Hepatocyte (in vitro differentiated cells): ENCODE measurements around the gene MACROD2. TPM values are rescaled to one million over a fixed set of nuclear protein-coding genes. Genes with fewer than 3 reads are reported as not detected.
A peak's percentile ranks its signal among the peaks of the same experiment; 100 is the strongest.

Source experiments
- DNase-seq: peaks from one replicate; pipeline ENCODE4 v3.0.0-alpha.2; 2016; ENCODE audit warnings: low spot score
- H2AFZ ChIP-seq: fragments of 200-600 bp; sonication (generic); 2 replicates; pipeline ENCODE4 v1.6.0; 2016; ENCODE audit warnings: antibody characterized with exemption, mild to moderate bottlenecking
- H3K27ac ChIP-seq: fragments of 200-600 bp; sonication (generic); 2 replicates; pipeline ENCODE4 v1.5.1; 2016; ENCODE audit warnings: mild to moderate bottlenecking
- H3K27me3 ChIP-seq: fragments of 200-600 bp; sonication (generic); 2 replicates; pipeline ENCODE4 v1.6.1; 2016
- H3K36me3 ChIP-seq: fragments of 200-600 bp; sonication (generic); replicated peaks from 2 replicates; pipeline ENCODE4 v1.5.1; 2016; ENCODE audit warnings: low read depth; ENCODE audit not compliant: insufficient read depth
- H3K4me1 ChIP-seq: fragments of 200-600 bp; sonication (generic); 2 replicates; pipeline ENCODE4 v1.5.1; 2016; ENCODE audit warnings: mild to moderate bottlenecking, moderate library complexity; ENCODE audit not compliant: insufficient read depth
- H3K4me2 ChIP-seq: fragments of 200-600 bp; sonication (generic); 2 replicates; pipeline ENCODE4 v1.6.0; 2016
- H3K4me3 ChIP-seq: fragments of 200-600 bp; sonication (generic); 2 replicates; pipeline ENCODE4 v1.5.1; 2016; ENCODE audit warnings: mild to moderate bottlenecking
- H3K79me2 ChIP-seq: fragments of 200-600 bp; sonication (generic); 2 replicates; pipeline ENCODE4 v1.6.0; 2017; ENCODE audit warnings: mild to moderate bottlenecking
- H3K9me2 ChIP-seq: fragments of 200-600 bp; sonication (generic); replicated peaks from 2 replicates; pipeline ENCODE4 v1.6.0; 2017; ENCODE audit warnings: mild to moderate bottlenecking; ENCODE audit not compliant: insufficient read depth
- H3K9me3 ChIP-seq: fragments of 200-600 bp; sonication (generic); 2 replicates; pipeline ENCODE4 v1.5.1; 2016; ENCODE audit warnings: low read depth, mild to moderate bottlenecking
- H4K20me1 ChIP-seq: fragments of 200-600 bp; sonication (generic); 2 replicates; pipeline ENCODE4 v1.6.0; 2016; ENCODE audit warnings: mild to moderate bottlenecking; ENCODE audit not compliant: insufficient read depth, poor library complexity, severe bottlenecking
- EZH2 ChIP-seq: fragments of 200-600 bp; sonication (generic); IDR thresholded peaks from 2 replicates; pipeline ENCODE4 v1.6.1; 2016; ENCODE audit warnings: antibody characterized with exemption, mild to moderate bottlenecking, borderline replicate concordance
- EZH2phosphoT487 ChIP-seq: fragments of 200-600 bp; sonication (generic); IDR thresholded peaks from one replicate; pipeline ENCODE4 v1.6.1; 2018; ENCODE audit warnings: antibody characterized with exemption, mild to moderate bottlenecking, low read depth, moderate library complexity; ENCODE audit not compliant: unreplicated experiment, severe bottlenecking
- WGBS: methylation state at CpG from one replicate; pipeline ENCODE4 v1.1.6; 2016; ENCODE audit warnings: low lambda C conversion rate; ENCODE audit errors: missing lambda C conversion rate; 5-methylcytosine and 5-hydroxymethylcytosine counted together
- polyA plus RNA-seq: library from polyadenylated mRNA; unstranded; fragments of >200 nt; fragmentation: Nextera tagmentation; extraction: Ambion mirVana; gene quantifications from 2 replicates; pipeline ENCODE4 v1.2.1, GENCODE V29; 2016
- total RNA-seq: library from RNA; depleted of rRNA; stranded (reverse); fragments of >200 nt; gene quantifications from 2 replicates; pipeline ENCODE4 v1.2.3, GENCODE V29; 2014
- TF ChIP-seq, protein P1 (sequence below): fragments of 200-600 bp; sonication (generic); IDR thresholded peaks from 2 replicates; pipeline ENCODE4 v1.5.1; 2016; ENCODE audit warnings: antibody characterized with exemption, mild to moderate bottlenecking; ENCODE audit not compliant: poor library complexity

MACROD2 gene
- total and polyA plus RNA-seq, 2 experiments from 2014 or later, result 2.4 to 3.1 TPM

DNA sequence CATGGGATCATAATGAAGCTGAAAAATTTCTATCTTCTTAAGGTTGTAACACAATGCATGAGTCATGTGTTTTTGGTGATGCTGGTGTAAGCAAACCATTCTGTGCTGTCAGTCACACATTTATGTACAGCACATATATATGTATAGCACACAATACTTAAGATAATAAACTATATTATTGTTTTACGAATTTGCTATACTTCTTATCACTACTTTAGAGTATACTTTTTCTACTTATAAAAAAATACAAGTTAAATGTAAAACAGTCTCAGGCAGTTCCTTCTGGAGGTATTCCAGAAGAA is 1262.2 kb downstream of the MACROD2 start:
- Histone ChIP-seq H3K4me1 (peaks cover 5% of the 10 kb centered on the region), H3K4me2 (no peak overlapping the region), H3K36me3 (no peaks in the 10 kb centered on the region), H3K4me3 (no peak overlapping the region), H3K79me2 (no peaks in the 10 kb centered on the region), H3K27ac (no peak overlapping the region), H3K9me3 (no peaks in the 10 kb centered on the region), H2AFZ (no peak overlapping the region), H3K9me2 (no peaks in the 10 kb centered on the region), H4K20me1 (no peaks in the 10 kb centered on the region), H3K27me3 (no peaks in the 10 kb centered on the region)
- 62% methylated on average over 1 of the region's 1 CpG for WGBS
- TF ChIP-seq EZH2phosphoT487 (no peak), EZH2 (no peak)
- TF ChIP-seq, protein P1, sequence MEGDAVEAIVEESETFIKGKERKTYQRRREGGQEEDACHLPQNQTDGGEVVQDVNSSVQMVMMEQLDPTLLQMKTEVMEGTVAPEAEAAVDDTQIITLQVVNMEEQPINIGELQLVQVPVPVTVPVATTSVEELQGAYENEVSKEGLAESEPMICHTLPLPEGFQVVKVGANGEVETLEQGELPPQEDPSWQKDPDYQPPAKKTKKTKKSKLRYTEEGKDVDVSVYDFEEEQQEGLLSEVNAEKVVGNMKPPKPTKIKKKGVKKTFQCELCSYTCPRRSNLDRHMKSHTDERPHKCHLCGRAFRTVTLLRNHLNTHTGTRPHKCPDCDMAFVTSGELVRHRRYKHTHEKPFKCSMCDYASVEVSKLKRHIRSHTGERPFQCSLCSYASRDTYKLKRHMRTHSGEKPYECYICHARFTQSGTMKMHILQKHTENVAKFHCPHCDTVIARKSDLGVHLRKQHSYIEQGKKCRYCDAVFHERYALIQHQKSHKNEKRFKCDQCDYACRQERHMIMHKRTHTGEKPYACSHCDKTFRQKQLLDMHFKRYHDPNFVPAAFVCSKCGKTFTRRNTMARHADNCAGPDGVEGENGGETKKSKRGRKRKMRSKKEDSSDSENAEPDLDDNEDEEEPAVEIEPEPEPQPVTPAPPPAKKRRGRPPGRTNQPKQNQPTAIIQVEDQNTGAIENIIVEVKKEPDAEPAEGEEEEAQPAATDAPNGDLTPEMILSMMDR, result no peak
- no peak for DNase-seq

DNA sequence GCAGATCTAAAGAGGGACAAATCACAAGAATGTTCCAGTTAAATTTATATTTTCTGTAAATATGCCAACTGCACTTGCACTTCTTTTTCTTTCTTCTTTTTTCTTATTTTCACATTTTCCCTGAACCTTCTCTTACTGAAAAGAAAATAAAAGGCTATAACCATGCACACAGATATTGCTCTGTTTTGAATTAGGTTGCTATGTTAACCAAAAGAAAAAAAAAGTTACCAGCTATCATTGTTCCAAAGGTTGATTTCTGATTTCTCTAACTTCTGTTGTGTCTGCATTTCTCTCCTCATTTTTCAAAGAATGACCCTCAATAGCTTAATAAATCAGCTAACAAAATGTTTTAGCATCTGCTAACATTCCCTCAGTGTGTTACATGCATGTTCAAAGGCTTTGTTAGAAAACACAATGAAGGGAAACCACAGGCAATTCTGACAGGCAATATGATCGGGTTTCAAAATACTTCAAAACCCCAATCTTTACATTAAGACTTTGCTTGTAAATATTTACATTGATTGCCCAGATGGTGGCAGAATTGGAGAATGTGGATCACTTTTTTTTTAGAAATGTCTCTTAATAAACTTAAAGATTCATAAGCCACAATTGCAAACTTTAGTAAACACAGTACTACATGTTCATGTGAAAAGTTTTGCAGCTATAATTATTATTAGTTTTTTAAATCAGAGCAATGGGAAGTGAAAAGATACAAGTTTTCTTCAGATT is 1270.4 kb downstream of the MACROD2 start:
- no peak overlapping the region for H2AFZ ChIP-seq

DNA sequence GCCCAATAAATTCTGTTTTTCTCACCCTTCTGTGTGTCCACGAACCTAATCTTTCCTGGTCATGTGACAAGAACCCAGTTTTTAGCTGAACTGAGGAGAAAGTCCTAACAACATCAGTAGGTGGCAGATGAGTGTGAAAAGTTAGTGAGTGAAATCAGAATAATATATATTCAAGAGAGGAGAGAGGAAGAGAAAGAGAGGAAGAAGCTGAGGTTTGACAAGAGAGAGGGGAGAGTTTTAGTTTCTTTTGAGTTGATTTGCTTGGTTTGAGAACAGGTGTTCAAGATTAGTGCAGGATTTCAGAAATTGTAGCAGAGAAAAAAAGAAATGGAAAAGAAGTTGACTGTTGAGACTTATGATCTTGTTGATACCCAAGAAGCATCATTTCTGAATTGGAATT is 1272.6 kb downstream of the MACROD2 start:
- no peak overlapping the region for H3K4me2 ChIP-seq
- peaks cover 9% of the 10 kb centered on the region for H3K4me1 ChIP-seq
- 80% methylated on average over 1 of the region's 1 CpG for WGBS
- H3K27ac ChIP-seq, result no peak overlapping the region
- no peaks in the 10 kb centered on the region for H3K9me2 ChIP-seq
- no peak overlapping the region for H2AFZ ChIP-seq
- H3K9me3 ChIP-seq, result no peaks in the 10 kb centered on the region
- H3K4me3 ChIP-seq, result no peak overlapping the region
- no peak for DNase-seq
- H3K27me3 ChIP-seq, result no peaks in the 10 kb centered on the region
- no peaks in the 10 kb centered on the region for H3K36me3 ChIP-seq
- TF ChIP-seq EZH2phosphoT487, result no peak
- TF ChIP-seq, protein P1, result no peak
- TF ChIP-seq EZH2, result no peak
- no peaks in the 10 kb centered on the region for H4K20me1 ChIP-seq
- H3K79me2 ChIP-seq, result no peaks in the 10 kb centered on the region

More for the DNA sequence above, 1270.4 kb downstream of the MACROD2 start:
- TF ChIP-seq EZH2phosphoT487 (no peak), EZH2 (no peak)
- TF ChIP-seq, protein P1, result peak; percentile 10
- Histone ChIP-seq H3K36me3 (no peaks in the 10 kb centered on the region), H4K20me1 (no peaks in the 10 kb centered on the region), H3K4me3 (no peak overlapping the region), H3K79me2 (no peaks in the 10 kb centered on the region), H3K27ac (no peak overlapping the region), H3K9me3 (no peaks in the 10 kb centered on the region), H3K4me2 (peak overlapping the region; percentile 9), H3K9me2 (no peaks in the 10 kb centered on the region), H3K27me3 (no peaks in the 10 kb centered on the region), H3K4me1 (peaks cover 9% of the 10 kb centered on the region)
- DNase-seq, result no peak
- WGBS, result 32% methylated on average over 1 of the region's 1 CpG
